Activated CD4-positive, alpha-beta T cell treated with anti-CD3 and anti-CD28 coated beads, Interleukin-2, amount 10 ng/mL, durations not matched to agents 7 days and 5 days (primary cell): ENCODE results near the gene OR52N2. TPM values are rescaled to one million over a fixed set of nuclear protein-coding genes. Genes with fewer than 3 reads are reported as not detected.

Experiments
- CTCF ChIA-PET: fragments of 350-600 bp; sonication (Branson Sonifier 250); formaldehyde crosslinking; loops from one replicate; lab custom pipeline; 2021; ENCODE audit warnings: antibody characterized with exemption; lab: Charles Lee
- POLR2A ChIA-PET: fragments of 350-600 bp; sonication (Branson Sonifier 250); formaldehyde crosslinking; loops from one replicate; lab custom pipeline; 2021; ENCODE audit warnings: antibody characterized with exemption; lab: Charles Lee
- DNase-seq: peaks from one replicate; pipeline ENCODE4 v3.0.0-alpha.2; 2020
- H3K27ac Mint-ChIP-seq: one replicate; pipeline ENCODE4 v1.8.0; 2021; ENCODE audit warnings: mild to moderate bottlenecking, moderate library complexity, mixed read lengths
- H3K27me3 Mint-ChIP-seq: one replicate; pipeline ENCODE4 v1.8.0; 2021; ENCODE audit warnings: mixed read lengths
- H3K36me3 Mint-ChIP-seq: one replicate; pipeline ENCODE4 v1.8.0; 2021; ENCODE audit warnings: low read depth, mixed read lengths
- H3K4me1 Mint-ChIP-seq: one replicate; pipeline ENCODE4 v1.8.0; 2021; ENCODE audit warnings: mixed read lengths
- H3K4me3 Mint-ChIP-seq: one replicate; pipeline ENCODE4 v1.8.0; 2021; ENCODE audit warnings: mild to moderate bottlenecking, moderate library complexity, mixed read lengths
- H3K9me3 Mint-ChIP-seq: one replicate; pipeline ENCODE4 v1.8.0; 2021; ENCODE audit warnings: mixed read lengths
- total RNA-seq, 2 experiments: library from RNA; stranded (reverse); gene quantifications; one replicate each; pipeline ENCODE4 v1.2.3, GENCODE V29; 2021

Gene OR52N2
- not detected for total RNA-seq

- no peaks in the 10 kb centered on the region for H3K36me3 Mint-ChIP-seq
- peak within 1 kb of the TSS; percentile 48 for H3K27ac Mint-ChIP-seq
- peak; percentile 73 for DNase-seq
- H3K27me3 Mint-ChIP-seq, result peaks cover 33% of the 10 kb centered on the region
- CTCF ChIA-PET, result no interaction called here
- no peaks in the 10 kb centered on the region for H3K9me3 Mint-ChIP-seq
- peak within 1 kb of the TSS; percentile 84 for H3K4me3 Mint-ChIP-seq
- peaks cover 15% of the 10 kb centered on the region for H3K4me1 Mint-ChIP-seq
- POLR2A ChIA-PET, result no interaction called here
These were observed at the start of gene OR52N2 for GRCh38 chr11:5808500-5809121. Gene OR52N2 (plus strand): TSS chr11:5808924. CDS start chr11:5820336, 11,412 bp downstream.

- Mint-ChIP-seq H3K27me3 (no peaks in the 10 kb centered on the region), H3K9me3 (no peaks in the 10 kb centered on the region), H3K27ac (no peak overlapping the region), H3K36me3 (no peaks in the 10 kb centered on the region), H3K4me1 (no peaks in the 10 kb centered on the region), H3K4me3 (no peak overlapping the region)
- no peak for DNase-seq
- ChIA-PET CTCF (no interaction called here), POLR2A (no interaction called here)
These were observed 41.7 kb upstream of the OR52N2 start for GRCh38 chr11:5767056-5767455.

GRCh38 chr11:5783255-5783654, 25.5 kb upstream of the OR52N2 start, which contains the start of gene OR52N5:
Gene OR52N5 (minus strand): TSS chr11:5783355. CDS start chr11:5778634, 4,721 bp downstream.
- Mint-ChIP-seq H3K4me3 (no peak within 1 kb of the TSS), H3K9me3 (no peaks in the 10 kb centered on the region), H3K27ac (no peak within 1 kb of the TSS), H3K27me3 (peaks cover 2% of the 10 kb centered on the region), H3K4me1 (no peaks in the 10 kb centered on the region), H3K36me3 (no peaks in the 10 kb centered on the region)
- no peak for DNase-seq
- ChIA-PET POLR2A (no interaction called here), CTCF (no interaction called here)

GRCh38 chr11:5791165-5791564, 17.6 kb upstream of the OR52N2 start, which contains the start of gene OR52N1:
Gene OR52N1 (minus strand): TSS chr11:5791265. CDS start chr11:5788816, 2,449 bp downstream.
- H3K9me3 Mint-ChIP-seq, result no peaks in the 10 kb centered on the region
- H3K4me3 Mint-ChIP-seq, result no peak within 1 kb of the TSS
- H3K36me3 Mint-ChIP-seq, result no peaks in the 10 kb centered on the region
- peaks cover 15% of the 10 kb centered on the region for H3K27me3 Mint-ChIP-seq
- no peak for DNase-seq
- ChIA-PET CTCF (no interaction called here), POLR2A (no interaction called here)
- no peaks in the 10 kb centered on the region for H3K4me1 Mint-ChIP-seq
- H3K27ac Mint-ChIP-seq, result no peak within 1 kb of the TSS

- H3K9me3 Mint-ChIP-seq, result no peaks in the 10 kb centered on the region
- no peak overlapping the region for H3K27ac Mint-ChIP-seq
- no peak for DNase-seq
- no peak overlapping the region for H3K4me3 Mint-ChIP-seq
- H3K27me3 Mint-ChIP-seq, result peaks cover 16% of the 10 kb centered on the region
- H3K36me3 Mint-ChIP-seq, result no peaks in the 10 kb centered on the region
- ChIA-PET CTCF (no interaction called here), POLR2A (no interaction called here)
- no peaks in the 10 kb centered on the region for H3K4me1 Mint-ChIP-seq
These were observed 12.2 kb upstream of the OR52N2 start for GRCh38 chr11:5796541-5796940.

- peaks cover 8% of the 10 kb centered on the region for H3K4me1 Mint-ChIP-seq
These were observed 4.7 kb upstream of the OR52N2 start for GRCh38 chr11:5803982-5804381.

GRCh38 chr11:5807580-5807979, 1.1 kb upstream of the OR52N2 start:
- Mint-ChIP-seq H3K27me3 (peaks cover 37% of the 10 kb centered on the region), H3K36me3 (no peaks in the 10 kb centered on the region), H3K9me3 (no peaks in the 10 kb centered on the region), H3K4me3 (no peak overlapping the region), H3K27ac (no peak overlapping the region), H3K4me1 (peaks cover 15% of the 10 kb centered on the region)
- ChIA-PET CTCF (no interaction called here), POLR2A (no interaction called here)
- DNase-seq, result no peak

More at GRCh38 chr11:5803982-5804381, 4.7 kb upstream of the OR52N2 start:
- Mint-ChIP-seq H3K4me3 (no peak overlapping the region), H3K36me3 (no peaks in the 10 kb centered on the region), H3K27ac (no peak overlapping the region), H3K9me3 (no peaks in the 10 kb centered on the region), H3K27me3 (peaks cover 25% of the 10 kb centered on the region)
- ChIA-PET POLR2A (no interaction called here), CTCF (no interaction called here)
- no peak for DNase-seq

GRCh38 chr11:5809122-5809519, 397 bp downstream of the OR52N2 start:
- H3K27me3 Mint-ChIP-seq, result peaks cover 34% of the 10 kb centered on the region
- peak overlapping the region; percentile 84 for H3K4me3 Mint-ChIP-seq
- no peaks in the 10 kb centered on the region for H3K9me3 Mint-ChIP-seq
- H3K27ac Mint-ChIP-seq, result peak overlapping the region; percentile 3
- H3K4me1 Mint-ChIP-seq, result peaks cover 15% of the 10 kb centered on the region
- DNase-seq, result no peak
- no peaks in the 10 kb centered on the region for H3K36me3 Mint-ChIP-seq
- ChIA-PET POLR2A (no interaction called here), CTCF (interaction anchor here (0.6 kb wide), 1 partner anchor 82 kb away, joined by 3 read pairs; no protein-coding TSS in a partner anchor)

GRCh38 chr11:5809905-5810795, 1.4 kb downstream of the OR52N2 start:
- CTCF ChIA-PET, result no interaction called here
- H3K36me3 Mint-ChIP-seq, result no peaks in the 10 kb centered on the region
- peaks cover 32% of the 10 kb centered on the region for H3K27me3 Mint-ChIP-seq
- peaks cover 15% of the 10 kb centered on the region for H3K4me1 Mint-ChIP-seq
- POLR2A ChIA-PET, result no interaction called here
- H3K4me3 Mint-ChIP-seq, result no peak overlapping the region
- no peaks in the 10 kb centered on the region for H3K9me3 Mint-ChIP-seq
- no peak for DNase-seq
- no peak overlapping the region for H3K27ac Mint-ChIP-seq

- Mint-ChIP-seq H3K9me3 (no peaks in the 10 kb centered on the region), H3K27me3 (peaks cover 11% of the 10 kb centered on the region), H3K4me3 (no peak overlapping the region), H3K36me3 (no peaks in the 10 kb centered on the region), H3K27ac (no peak overlapping the region), H3K4me1 (peaks cover 9% of the 10 kb centered on the region)
- ChIA-PET POLR2A (no interaction called here), CTCF (no interaction called here)
- no peak for DNase-seq
These were observed 6.8 kb downstream of the OR52N2 start for GRCh38 chr11:5815534-5815933.

GRCh38 chr11:5818245-5818886, 9.6 kb downstream of the OR52N2 start:
- Mint-ChIP-seq H3K4me3 (peak overlapping the region; percentile 69), H3K36me3 (no peaks in the 10 kb centered on the region), H3K27ac (peak overlapping the region; percentile 83), H3K4me1 (peaks cover 9% of the 10 kb centered on the region), H3K9me3 (no peaks in the 10 kb centered on the region), H3K27me3 (peaks cover 7% of the 10 kb centered on the region)
- ChIA-PET POLR2A (no interaction called here), CTCF (no interaction called here)
- DNase-seq, result no peak

- Mint-ChIP-seq H3K4me1 (no peaks in the 10 kb centered on the region), H3K4me3 (no peak overlapping the region), H3K27ac (no peak overlapping the region), H3K27me3 (no peaks in the 10 kb centered on the region), H3K9me3 (no peaks in the 10 kb centered on the region), H3K36me3 (no peaks in the 10 kb centered on the region)
- CTCF ChIA-PET, result interaction anchor here (0.6 kb wide), 1 partner anchor 204 kb away, joined by 3 read pairs; no protein-coding TSS in a partner anchor
- POLR2A ChIA-PET, result no interaction called here
- DNase-seq, result no peak
These were observed 22.6 kb downstream of the OR52N2 start for GRCh38 chr11:5831196-5831829.
